Mucosa of rectum (tissue), 2 donors: Measurements from ENCODE around the gene ITGA1.
"Not testable (repeated sequence)": the region's sequence is repeated elsewhere in the genome, so short reads cannot be mapped to it uniquely, and the experiment has no call there.

Experiments
- H3K27ac ChIP-seq, 2 donors: one replicate each; pipeline ENCODE4 v1.7.0; 2013; ENCODE audit warnings: inconsistent platforms in 2 of 2, low read depth in 2 of 2, low read length in 2 of 2
- H3K27me3 ChIP-seq, 2 donors: one replicate each; pipeline ENCODE4 v1.7.0; 2013; ENCODE audit warnings: low read length in 2 of 2; ENCODE audit not compliant: control insufficient read depth in 2 of 2, insufficient read depth in 2 of 2
- H3K36me3 ChIP-seq, 2 donors: one replicate each; pipeline ENCODE4 v1.7.0; 2013; ENCODE audit warnings: low read length in 2 of 2; ENCODE audit not compliant: control insufficient read depth in 2 of 2, insufficient read depth in 2 of 2
- H3K4me1 ChIP-seq, 2 donors: one replicate each; pipeline ENCODE4 v1.7.0; 2013; ENCODE audit warnings: low read length in 2 of 2, mild to moderate bottlenecking in 1 of 2; ENCODE audit not compliant: control insufficient read depth in 2 of 2, insufficient read depth in 2 of 2
- H3K4me3 ChIP-seq, 2 donors: one replicate each; pipeline ENCODE4 v1.7.0; 2013; ENCODE audit warnings: low read length in 2 of 2
- H3K9ac ChIP-seq, 2 donors: one replicate each; pipeline ENCODE4 v1.7.0; 2013; ENCODE audit warnings: low read length in 2 of 2, low read depth in 1 of 2, mild to moderate bottlenecking in 1 of 2
- H3K9me3 ChIP-seq, 2 donors: one replicate each; pipeline ENCODE4 v1.7.0; 2013; ENCODE audit warnings: low read length in 2 of 2; ENCODE audit not compliant: control insufficient read depth in 2 of 2
- donor health status: healthy.
- donor health status: Normal muscosa, but diverticular disease.

ITGA1 gene

DNA sequence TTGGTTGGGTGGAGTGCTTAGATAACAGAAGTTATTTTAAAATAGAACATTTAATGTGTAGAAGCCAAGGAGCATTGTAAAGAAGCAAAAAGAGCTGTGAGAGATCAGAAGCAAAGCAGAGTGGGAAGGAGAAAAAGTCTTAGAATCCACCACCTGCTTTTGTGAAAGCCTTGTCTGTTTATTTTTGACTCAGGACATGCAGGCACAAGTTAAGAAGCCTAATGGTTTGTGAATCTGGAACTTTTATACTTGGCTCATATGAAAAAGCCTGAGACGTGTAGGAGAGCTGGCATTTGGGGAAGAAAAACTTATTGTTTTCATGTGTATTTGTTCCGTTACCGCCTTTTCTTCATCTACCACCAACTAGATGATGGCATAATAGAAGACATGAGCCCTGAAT lies 163.0 kb downstream of the ITGA1 start:
- Histone ChIP-seq H3K4me1 (no peaks in the 10 kb centered on the region), H3K9ac (no peak overlapping the region), H3K9me3 (no peaks in the 10 kb centered on the region), H3K27ac (no peak overlapping the region), H3K4me3 (no peak overlapping the region), H3K36me3 (peaks cover 0 to 4% of the 10 kb centered on the region in 2 donors), H3K27me3 (no peaks in the 10 kb centered on the region)

DNA sequence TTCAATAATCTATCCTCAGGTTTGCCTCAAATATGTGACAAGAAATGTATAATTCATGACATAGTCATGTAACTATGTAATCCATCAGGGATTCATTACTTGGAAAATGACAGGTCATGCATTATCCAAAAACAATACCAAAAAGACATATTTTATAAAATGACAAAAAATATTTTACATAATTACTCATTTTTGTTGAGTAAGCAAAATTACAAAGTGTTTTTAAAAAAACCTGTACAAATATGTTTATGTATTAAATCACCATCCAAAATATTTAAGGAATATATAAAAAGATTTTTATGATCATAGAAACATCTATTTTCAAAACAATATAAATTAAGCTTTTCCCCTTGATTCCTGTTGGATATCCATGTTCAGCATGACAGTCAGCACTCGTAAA lies 164.8 kb downstream of the ITGA1 start:
- Histone ChIP-seq H3K9me3 (no peaks in the 10 kb centered on the region), H3K9ac (no peak overlapping the region), H3K27ac (no peak overlapping the region), H3K4me3 (no peak overlapping the region), H3K4me1 (no peaks in the 10 kb centered on the region), H3K36me3 (peaks cover 0 to 4% of the 10 kb centered on the region in 2 donors), H3K27me3 (no peaks in the 10 kb centered on the region)

DNA sequence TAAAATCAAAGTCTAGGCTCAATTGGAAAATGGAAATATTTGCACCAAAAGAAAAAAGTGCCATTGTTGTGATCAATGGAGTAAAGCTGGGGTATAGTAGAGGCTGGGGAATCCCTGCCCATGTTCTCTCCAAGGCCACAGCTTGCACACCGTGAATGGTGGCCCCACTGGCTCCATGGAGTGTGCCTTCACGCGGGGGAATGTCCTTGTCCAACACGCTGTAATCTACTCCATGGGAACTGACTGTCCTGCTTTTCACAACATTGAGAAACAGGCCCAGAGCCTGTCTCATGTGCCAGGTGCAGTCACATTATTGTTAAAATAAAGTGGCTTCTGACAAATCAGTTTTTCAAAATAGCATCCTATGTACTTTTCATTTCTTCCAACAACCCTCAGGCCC lies 168.3 kb downstream of the ITGA1 start:
- no peaks in the 10 kb centered on the region for H3K9me3 ChIP-seq
- H3K9ac ChIP-seq, result no peak overlapping the region
- H3K4me1 ChIP-seq, result no peaks in the 10 kb centered on the region
- H3K4me3 ChIP-seq, result no peak overlapping the region
- no peak overlapping the region for H3K27ac ChIP-seq
- H3K27me3 ChIP-seq, result no peaks in the 10 kb centered on the region
- H3K36me3 ChIP-seq, result peaks cover 0 to 4% of the 10 kb centered on the region in 2 donors

DNA sequence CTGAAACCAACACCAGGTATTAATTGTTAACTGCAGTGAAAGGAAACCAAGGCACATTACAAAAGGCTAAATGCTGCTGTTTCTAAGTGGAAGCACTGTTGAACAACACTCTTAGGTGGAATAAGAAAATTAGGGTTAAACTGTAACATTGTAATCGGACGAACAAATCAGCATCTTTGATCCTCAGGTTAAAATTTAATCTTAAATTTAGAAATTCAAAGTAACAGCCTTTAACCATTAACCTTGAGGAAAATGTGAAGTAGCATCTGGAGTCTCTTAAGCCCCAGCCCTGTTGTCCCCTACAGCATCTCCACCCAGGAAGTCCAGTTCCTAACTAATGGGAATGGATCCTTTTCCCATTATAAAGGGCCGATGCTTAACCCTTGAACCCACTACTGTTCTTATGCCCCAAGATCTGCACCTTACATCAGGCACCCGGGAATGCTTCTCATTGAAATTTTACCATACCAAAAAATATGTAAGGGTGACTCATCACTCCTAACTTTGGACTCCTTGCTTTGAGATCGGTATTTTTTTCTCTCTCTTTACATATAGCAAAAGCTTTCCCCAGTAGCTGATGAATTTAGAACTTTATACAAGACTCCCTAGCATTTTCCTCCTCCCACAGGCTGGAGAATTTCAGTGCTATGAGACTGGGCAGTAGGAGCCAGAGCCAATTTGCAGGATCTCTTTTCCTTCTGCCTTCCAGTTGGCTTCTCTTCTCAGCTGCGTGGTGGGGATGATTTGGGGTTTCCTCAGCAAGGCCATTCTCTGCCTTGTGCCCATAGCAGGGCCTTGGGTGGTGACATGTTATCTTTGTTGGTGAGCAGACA lies 169.4 kb downstream of the ITGA1 start:
- Histone ChIP-seq H3K9ac (no peak overlapping the region), H3K9me3 (no peaks in the 10 kb centered on the region), H3K4me1 (no peaks in the 10 kb centered on the region), H3K27me3 (no peaks in the 10 kb centered on the region), H3K36me3 (peaks cover 0 to 4% of the 10 kb centered on the region in 2 donors), H3K4me3 (no peak overlapping the region), H3K27ac (no peak overlapping the region)

DNA sequence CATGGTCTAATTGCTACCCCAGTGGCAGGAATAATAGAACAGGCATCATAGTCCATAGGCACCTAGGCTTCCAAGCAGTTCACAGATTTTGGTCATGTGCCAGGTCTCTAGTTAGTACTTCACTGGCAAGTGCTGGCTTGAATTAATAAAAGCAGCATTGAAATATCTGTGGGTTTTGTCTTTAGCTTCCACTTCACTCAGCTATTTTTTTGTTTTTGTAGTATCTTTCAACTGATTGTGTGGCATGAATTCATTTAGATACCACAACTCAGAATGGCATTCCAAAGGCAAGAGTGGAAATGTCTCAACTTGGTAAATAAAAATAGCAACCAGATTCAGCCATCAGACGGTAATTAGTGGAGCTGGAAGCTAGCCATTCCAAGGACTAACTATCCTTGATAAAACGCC lies 173.6 kb downstream of the ITGA1 start:
- no peak overlapping the region for H3K4me3 ChIP-seq
- no peaks in the 10 kb centered on the region for H3K27me3 ChIP-seq
- no peaks in the 10 kb centered on the region for H3K9me3 ChIP-seq
- no peaks in the 10 kb centered on the region for H3K4me1 ChIP-seq
- no peak overlapping the region for H3K27ac ChIP-seq
- H3K9ac ChIP-seq, result no peak overlapping the region
- no peaks in the 10 kb centered on the region for H3K36me3 ChIP-seq

DNA sequence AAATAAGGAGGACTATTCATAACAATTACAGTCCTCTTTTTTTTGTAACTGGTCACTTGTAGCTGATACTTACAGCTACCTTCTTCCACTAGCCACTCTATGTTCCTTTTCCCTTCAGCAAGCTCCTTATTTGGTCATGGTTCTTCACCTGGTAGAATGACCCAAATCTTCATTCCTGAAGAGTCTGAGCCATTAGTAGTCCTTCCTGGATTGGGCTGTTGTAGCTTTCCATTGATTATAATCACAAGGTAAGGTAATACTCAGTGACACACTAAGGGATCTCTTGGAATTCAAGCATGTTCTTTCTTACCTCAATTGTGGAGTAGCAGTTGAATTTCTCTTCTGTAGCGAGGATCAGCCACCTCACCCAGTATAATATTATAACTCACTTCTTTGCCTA lies 175.9 kb downstream of the ITGA1 start:
- H3K4me3 ChIP-seq, result no peak overlapping the region
- H3K9me3 ChIP-seq, result no peaks in the 10 kb centered on the region
- H3K27ac ChIP-seq, result no peak overlapping the region
- no peaks in the 10 kb centered on the region for H3K4me1 ChIP-seq
- H3K36me3 ChIP-seq, result no peaks in the 10 kb centered on the region
- H3K27me3 ChIP-seq, result no peaks in the 10 kb centered on the region
- H3K9ac ChIP-seq, result no peak overlapping the region

DNA sequence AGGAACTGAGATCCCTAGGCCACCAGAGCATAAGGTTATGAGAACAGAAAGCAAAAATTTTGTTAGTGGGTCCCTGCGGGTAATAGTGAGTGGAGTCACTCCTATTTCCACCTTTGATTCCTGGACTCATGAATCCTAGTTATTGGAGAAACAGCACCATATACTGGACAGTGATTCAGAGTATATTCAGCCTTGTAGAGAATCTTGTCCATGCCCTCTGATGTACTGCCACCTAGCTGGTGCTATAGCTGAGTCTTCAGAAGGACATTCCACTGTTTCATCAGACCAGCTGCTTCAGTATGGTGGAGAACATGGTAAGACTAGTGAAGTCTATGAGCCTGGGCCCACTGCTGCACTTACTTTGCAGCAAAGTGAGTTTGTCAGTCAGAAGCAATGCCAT lies 176.4 kb downstream of the ITGA1 start:
- Histone ChIP-seq H3K4me1 (no peaks in the 10 kb centered on the region), H3K36me3 (no peaks in the 10 kb centered on the region), H3K27me3 (no peaks in the 10 kb centered on the region), H3K27ac (no peak overlapping the region), H3K4me3 (no peak overlapping the region), H3K9ac (no peak overlapping the region), H3K9me3 (no peaks in the 10 kb centered on the region)

DNA sequence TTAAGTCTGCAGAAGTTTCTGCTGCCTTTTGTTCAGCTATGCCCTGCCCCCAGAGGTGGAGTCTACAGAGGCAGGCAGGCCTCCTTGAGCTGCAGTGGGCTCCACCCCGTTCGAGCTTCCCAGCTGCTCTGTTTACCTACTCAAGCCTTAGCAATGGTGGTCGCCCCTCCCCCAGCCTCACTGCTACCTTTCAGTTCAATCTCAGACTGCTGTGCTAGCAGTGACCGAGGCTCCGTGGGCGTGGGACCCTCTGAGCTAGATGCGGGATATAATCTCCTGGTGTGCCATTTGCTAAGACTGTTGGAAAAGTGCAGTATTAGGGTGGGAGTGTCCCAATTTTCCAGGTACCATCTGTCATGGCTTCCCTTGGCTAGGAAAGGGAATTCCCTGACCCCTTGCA lies 188.4 kb downstream of the ITGA1 start:
- H3K9me3 ChIP-seq, H3K36me3 ChIP-seq, H3K4me3 ChIP-seq, H3K27ac ChIP-seq, H3K4me1 ChIP-seq, H3K27me3 ChIP-seq, H3K9ac ChIP-seq: not testable (repeated sequence)

DNA sequence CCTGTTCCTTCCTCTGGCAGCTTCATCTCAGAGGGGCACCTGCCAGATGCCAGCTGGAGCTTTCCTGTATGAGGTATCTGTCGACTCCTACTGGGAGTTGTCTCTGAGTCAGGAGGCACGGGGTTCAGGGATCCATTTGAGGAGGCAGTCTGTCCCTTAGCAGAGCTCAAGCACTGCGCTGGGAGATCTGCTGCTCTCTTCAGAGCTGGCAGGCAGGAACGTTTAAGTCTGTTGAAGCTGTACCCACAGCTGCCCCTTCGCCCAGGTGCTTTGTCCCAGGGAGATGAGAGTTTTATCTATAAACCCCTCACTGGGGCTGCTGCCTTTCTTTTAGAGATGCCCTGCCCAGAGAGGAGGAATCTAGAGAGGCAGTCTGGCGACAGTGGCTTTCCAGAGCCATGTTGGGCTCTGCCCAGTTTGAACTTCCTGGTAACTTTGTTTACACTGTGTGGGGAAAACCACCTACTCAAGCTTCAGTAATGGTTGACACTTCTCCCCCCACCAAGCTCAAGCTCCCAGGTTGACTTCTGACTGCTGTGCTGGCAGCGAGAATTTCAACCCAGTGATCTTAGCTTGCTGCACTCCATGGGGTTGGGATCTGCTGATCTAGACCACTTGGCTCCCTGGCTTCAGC lies 189.7 kb downstream of the ITGA1 start:
- Histone ChIP-seq H3K27ac (no peak overlapping the region), H3K36me3 (no peaks in the 10 kb centered on the region), H3K9ac (no peak overlapping the region), H3K4me3 (no peak overlapping the region), H3K4me1 (no peaks in the 10 kb centered on the region), H3K27me3 (no peaks in the 10 kb centered on the region), H3K9me3 (no peaks in the 10 kb centered on the region)

DNA sequence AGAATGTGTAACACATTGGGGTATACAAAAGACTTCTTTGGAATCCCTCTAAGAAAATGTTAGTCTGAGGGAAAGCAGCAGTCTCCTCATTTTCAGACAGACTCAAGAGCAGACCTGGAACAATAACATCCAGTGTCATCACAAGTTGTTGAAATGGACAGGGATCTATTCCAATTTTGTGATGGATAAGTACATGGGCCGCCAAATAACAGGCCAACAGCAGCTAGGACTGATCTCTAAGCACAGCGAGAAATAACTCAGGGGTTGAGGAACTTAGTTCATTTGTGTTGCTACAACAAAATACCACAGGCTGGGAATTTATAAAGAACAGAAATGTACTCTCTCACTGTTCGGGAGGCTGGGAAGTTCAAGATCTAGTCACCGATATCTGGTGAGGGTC lies 193.8 kb downstream of the ITGA1 start:
- no peaks in the 10 kb centered on the region for H3K27me3 ChIP-seq

More for the DNA sequence above, 193.8 kb downstream of the ITGA1 start:
- Histone ChIP-seq H3K4me1 (no peaks in the 10 kb centered on the region), H3K36me3 (no peaks in the 10 kb centered on the region), H3K4me3 (no peak overlapping the region), H3K27ac (no peak overlapping the region), H3K9ac (no peak overlapping the region), H3K9me3 (no peaks in the 10 kb centered on the region)
